A549 (cell line): ENCODE measurements around the gene B4GALT3. TPM values are rescaled to one million over a fixed set of nuclear protein-coding genes. Genes with fewer than 3 reads are reported as not detected.

Experiments
- ATAC-seq, 2 experiments: fragments of 200-7000 bp in 1 of 2; fragments of >200 bp in 1 of 2; cut with Nextera tagmentation in 1 of 2; cut with Tn5 transposase in 1 of 2; 3 replicates each; pipeline versions ENCODE4 v1.8.0 to v1.9.1; 2018 to 2020; ENCODE audit warnings: mild to moderate bottlenecking in 1 of 2, moderate library complexity in 1 of 2
- CTCF ChIA-PET: fragments of 300-600 bp; sonication (Branson Sonifier 250); formaldehyde crosslinking; extraction: SDS; loops from one replicate; lab custom pipeline; 2021; ENCODE audit warnings: antibody characterized with exemption, inconsistent platforms; lab: Yijun Ruan, JAX
- POLR2A ChIA-PET: fragments of 350-600 bp; formaldehyde crosslinking; extraction: SDS; loops from one replicate; lab custom pipeline; 2021; ENCODE audit warnings: antibody characterized with exemption, inconsistent platforms; lab: Yijun Ruan, JAX
- DNase-seq, 2 experiments: peaks; one replicate each; pipeline versions ENCODE4 v3.0.0 to v3.0.0-alpha.2; 2011 to 2016; ENCODE audit warnings: low read depth in 1 of 2, low spot score in 1 of 2
- FAIRE-seq: peaks from 2 replicates; lab custom pipeline; 2011; peaks lifted over from hg19 to GRCh38; lab: Jason Lieb, UNC
- H3K27ac ChIP-seq, 2 experiments: fragments of >200 bp; sonication (Bioruptor Twin); formaldehyde crosslinking; 3 replicates each; pipeline ENCODE4 v1.5.1; 2016 to 2017
- H3K4me1 ChIP-seq: fragments of >200 bp; sonication (Bioruptor Twin); formaldehyde crosslinking; 3 replicates; pipeline ENCODE4 v1.6.1; 2016
- H3K4me2 ChIP-seq: fragments of >200 bp; sonication (Bioruptor Twin); formaldehyde crosslinking; 3 replicates; pipeline ENCODE4 v1.6.1; 2016
- H3K4me3 ChIP-seq: fragments of >200 bp; sonication (Bioruptor Twin); formaldehyde crosslinking; 3 replicates; pipeline ENCODE4 v1.5.1; 2016
- H3K9me3 ChIP-seq: fragments of >200 bp; sonication (Bioruptor Twin); formaldehyde crosslinking; 3 replicates; pipeline ENCODE4 v1.6.1; 2016
- BCL3 ChIP-seq: fragments of >200 bp; sonication (Bioruptor Twin); formaldehyde crosslinking; IDR thresholded peaks from 3 replicates; pipeline ENCODE4 v1.6.1; 2016
- BHLHE40 ChIP-seq: IDR thresholded peaks from 2 replicates; pipeline ENCODE4 v1.6.1; 2012; ENCODE audit warnings: low read depth, low read length, inconsistent platforms
- CEBPB ChIP-seq, 2 experiments: fragments of >200 bp in 1 of 2; sonication (Bioruptor Twin) in 1 of 2; formaldehyde crosslinking in 1 of 2; IDR thresholded peaks; 2 replicates each; pipeline ENCODE4 v1.6.1; 2012 to 2016
- CHD2 ChIP-seq: fragments of 150-350 bp; IDR thresholded peaks from 2 replicates; pipeline ENCODE4 v1.6.1; 2014; ENCODE audit warnings: low read length; ENCODE audit not compliant: partially characterized antibody
- EHMT2 ChIP-seq: fragments of 200-600 bp; sonication (generic); IDR thresholded peaks from 2 replicates; pipeline ENCODE4 v1.6.1; 2016; ENCODE audit warnings: antibody characterized with exemption, low read depth, mild to moderate bottlenecking, moderate library complexity
- FOSB ChIP-seq: fragments of 250-450 bp; sonication (Bioruptor Pico); IDR thresholded peaks from 2 replicates; pipeline ENCODE4 v1.5.0; 2020; ENCODE audit warnings: mild to moderate bottlenecking, moderate library complexity
- GATA3 ChIP-seq: IDR thresholded peaks from 2 replicates; pipeline ENCODE4 v1.6.1; 2012; ENCODE audit warnings: borderline replicate concordance
- HMGXB4 ChIP-seq: fragments of 250-450 bp; sonication (Bioruptor Pico); IDR thresholded peaks from 2 replicates; pipeline ENCODE4 v1.5.0; 2021; ENCODE audit warnings: mild to moderate bottlenecking, moderate library complexity, borderline replicate concordance
- HOXA7 ChIP-seq: fragments of 250-450 bp; sonication (Bioruptor Pico); IDR thresholded peaks from 2 replicates; pipeline ENCODE4 v1.5.0; 2020; ENCODE audit warnings: mild to moderate bottlenecking, moderate library complexity
- HOXB5 ChIP-seq: fragments of 250-450 bp; sonication (Bioruptor Pico); IDR thresholded peaks from 2 replicates; pipeline ENCODE4 v1.5.0; 2020; ENCODE audit warnings: mild to moderate bottlenecking, moderate library complexity
- MAFK ChIP-seq: fragments of 450-650 bp; IDR thresholded peaks from 2 replicates; pipeline ENCODE4 v1.6.1; 2014; ENCODE audit not compliant: partially characterized antibody
- MYC ChIP-seq: IDR thresholded peaks from 2 replicates; pipeline ENCODE4 v1.6.1; 2012; ENCODE audit warnings: mild to moderate bottlenecking, inconsistent platforms, low read length, improper control_type of control experiment, borderline replicate concordance
- NFE2L2 ChIP-seq: fragments of 150-350 bp; conservative IDR thresholded peaks from 2 replicates; pipeline ENCODE4 v1.6.1; 2014; ENCODE audit warnings: low read length
- NPAS2 ChIP-seq: fragments of 250-450 bp; sonication (Bioruptor Pico); IDR thresholded peaks from 2 replicates; pipeline ENCODE4 v1.8.0; 2022; ENCODE audit warnings: mild to moderate bottlenecking, moderate library complexity, borderline replicate concordance
- NR3C1 ChIP-seq: fragments of >200 bp; sonication (Bioruptor Twin); formaldehyde crosslinking; IDR thresholded peaks from 3 replicates; pipeline ENCODE4 v1.6.1; 2017
- PBX3 ChIP-seq: IDR thresholded peaks from 2 replicates; pipeline ENCODE4 v1.6.1; 2012
- PHF8 ChIP-seq: fragments of 200-600 bp; sonication (generic); IDR thresholded peaks from 2 replicates; pipeline ENCODE4 v1.6.1; 2016; ENCODE audit warnings: low read depth, mild to moderate bottlenecking, antibody characterized with exemption, moderate library complexity, borderline replicate concordance
- POLR2AphosphoS2 ChIP-seq: conservative IDR thresholded peaks from 2 replicates; pipeline ENCODE4 v1.6.1; 2012; ENCODE audit warnings: low read length, improper control_type of control experiment, inconsistent platforms
- RCOR1 ChIP-seq: fragments of 150-350 bp; IDR thresholded peaks from 2 replicates; pipeline ENCODE4 v1.6.1; 2014; ENCODE audit warnings: antibody characterized with exemption, low read length, low read depth
- RFX5 ChIP-seq: fragments of 450-650 bp; IDR thresholded peaks from 2 replicates; pipeline ENCODE4 v1.7.1; 2014; ENCODE audit warnings: antibody characterized with exemption, mild to moderate bottlenecking, moderate library complexity
- TFCP2L1 ChIP-seq: fragments of 250-450 bp; sonication (Bioruptor Pico); IDR thresholded peaks from 2 replicates; pipeline ENCODE4 v1.5.0; 2021; ENCODE audit warnings: mild to moderate bottlenecking
- ZNF302 ChIP-seq: fragments of 250-450 bp; sonication (Bioruptor Pico); IDR thresholded peaks from 2 replicates; pipeline ENCODE4 v1.9.0; 2021; ENCODE audit warnings: inconsistent platforms, mild to moderate bottlenecking, moderate library complexity
- WGBS: methylation state at CpG from one replicate; pipeline ENCODE4 v1.1.6; 2017; ENCODE audit errors: missing lambda C conversion rate; 5-methylcytosine and 5-hydroxymethylcytosine counted together
- polyA plus RNA-seq, 4 experiments: library from polyadenylated mRNA; depleted of rRNA in 3 of 4; stranded (reverse); fragments of >200 nt; fragmentation: RNase III in 1 of 4; extraction: RNeasy Plus Mini Kit Qiagen cat#74134 plus additional on column Dnase treatment in 1 of 4; gene quantifications; 2 replicates in 3 of 4; 3 replicates in 1 of 4; pipeline ENCODE4 v1.2.3, GENCODE V29; 2011 to 2017

Gene B4GALT3
- polyA plus RNA-seq, 2 of the 4 experiments (the other 2 are of a cell fraction) = 25.3 to 25.5 TPM

- Histone ChIP-seq H3K27ac (no peak overlapping the region), H3K4me3 (no peak overlapping the region), H3K4me2 (no peak overlapping the region), H3K4me1 (peaks cover 11% of the 10 kb centered on the region; the same call in 2 of the 3 replicates), H3K9me3 (no peaks in the 10 kb centered on the region)
- CTCF ChIA-PET = interaction anchor here (1.2 to 2.4 kb wide), 6 partner anchors 30 to 137 kb away, joined by 3 to 12 read pairs (median 5); partner anchors contain the start of gene PPOX
- TF ChIP-seq POLR2AphosphoS2 (no peak), CEBPB (IDR thresholded peaks at IDR 0.05) (no peak), PHF8 (no peak), GATA3 (no peak), NPAS2 (CRISPR knock-in tag) (no peak), HMGXB4 (no peak), MAFK (no peak), RCOR1 (no peak), HOXB5 (CRISPR knock-in tag) (no peak), ZNF302 (CRISPR knock-in tag) (no peak), CHD2 (no peak), FOSB (CRISPR knock-in tag) (no peak)
- no peak for DNase-seq
- POLR2A ChIA-PET = interaction anchor here (1.1 kb wide), 1 partner anchor 10 kb away, joined by 4 read pairs; the partner anchor contains the start of genes NIT1 and PFDN2
- ATAC-seq = no peak
- no peak for FAIRE-seq
- WGBS = 95% methylated on average over 2 of the region's 2 CpGs
Observed at GRCh38 chr1:161127649-161128048, 49.7 kb downstream of the B4GALT3 start.

- POLR2A ChIA-PET = interaction anchor here (1.5 kb wide), 1 partner anchor 9 kb away, joined by 3 read pairs; the partner anchor contains the start of gene DEDD
- Histone ChIP-seq H3K9me3 (no peaks in the 10 kb centered on the region), H3K27ac (no peak overlapping the region)
- FAIRE-seq = no peak
- TF ChIP-seq EHMT2 = no peak
- TF ChIP-seq BHLHE40 = no peak
- no peak for TF ChIP-seq RFX5
- no peak for TF ChIP-seq NFE2L2
- TF ChIP-seq MYC = no peak
- TF ChIP-seq NR3C1 = no peak
- no peak for TF ChIP-seq CHD2
- no peak for TF ChIP-seq PBX3
- no peak for TF ChIP-seq RCOR1
- TF ChIP-seq BCL3 = no peak
- TF ChIP-seq ZNF302 (CRISPR knock-in tag) = no peak
- TF ChIP-seq HOXA7 = no peak
- no peak for TF ChIP-seq TFCP2L1
- TF ChIP-seq, all 56 proteins: peak for 0
- H3K4me2 ChIP-seq = no peak overlapping the region
- 92% methylated on average over 6 of the region's 6 CpGs for WGBS
- ATAC-seq (no peak), DNase-seq (no peak)
- peaks cover 16% of the 10 kb centered on the region for H3K4me1 ChIP-seq
- CTCF ChIA-PET = interaction anchor here (0.9 to 1.2 kb wide), 2 partner anchors 12 to 25 kb away, joined by 3 read pairs; partner anchors contain the start of gene KLHDC9
- H3K4me3 ChIP-seq = no peak overlapping the region
Observed at GRCh38 chr1:161122967-161123366, 54.3 kb downstream of the B4GALT3 start.
